BLaER1 (cell line): ENCODE data around the gene HMOX1.

Experiments used
- H3K27ac ChIP-seq: shearing (Covaris generic); formaldehyde crosslinking; 2 replicates; pipeline ENCODE4 v1.8.1; 2022
- H3K27me3 ChIP-seq: shearing (Covaris generic); formaldehyde crosslinking; 2 replicates; pipeline ENCODE4 v1.8.1; 2022
- H3K36me3 ChIP-seq: shearing (Covaris generic); formaldehyde crosslinking; 2 replicates; pipeline ENCODE4 v1.8.1; 2022
- H3K4me1 ChIP-seq: shearing (Covaris generic); formaldehyde crosslinking; 2 replicates; pipeline ENCODE4 v1.8.1; 2022
- H3K4me2 ChIP-seq: shearing (Covaris generic); formaldehyde crosslinking; 2 replicates; pipeline ENCODE4 v1.8.1; 2022
- H3K4me3 ChIP-seq: shearing (Covaris generic); formaldehyde crosslinking; 2 replicates; pipeline ENCODE4 v1.8.1; 2022
- H3K9ac ChIP-seq: shearing (Covaris generic); formaldehyde crosslinking; 2 replicates; pipeline ENCODE4 v1.8.1; 2022
- H3K9me3 ChIP-seq: shearing (Covaris generic); formaldehyde crosslinking; 2 replicates; pipeline ENCODE4 v1.8.1; 2022
- H4K20me1 ChIP-seq: shearing (Covaris generic); formaldehyde crosslinking; 2 replicates; pipeline ENCODE4 v1.8.1; 2022
- Cebpa-rat ChIP-seq: shearing (Covaris generic); IDR thresholded peaks from 2 replicates; pipeline ENCODE4 v1.8.1; 2022

The HMOX1 gene

DNA sequence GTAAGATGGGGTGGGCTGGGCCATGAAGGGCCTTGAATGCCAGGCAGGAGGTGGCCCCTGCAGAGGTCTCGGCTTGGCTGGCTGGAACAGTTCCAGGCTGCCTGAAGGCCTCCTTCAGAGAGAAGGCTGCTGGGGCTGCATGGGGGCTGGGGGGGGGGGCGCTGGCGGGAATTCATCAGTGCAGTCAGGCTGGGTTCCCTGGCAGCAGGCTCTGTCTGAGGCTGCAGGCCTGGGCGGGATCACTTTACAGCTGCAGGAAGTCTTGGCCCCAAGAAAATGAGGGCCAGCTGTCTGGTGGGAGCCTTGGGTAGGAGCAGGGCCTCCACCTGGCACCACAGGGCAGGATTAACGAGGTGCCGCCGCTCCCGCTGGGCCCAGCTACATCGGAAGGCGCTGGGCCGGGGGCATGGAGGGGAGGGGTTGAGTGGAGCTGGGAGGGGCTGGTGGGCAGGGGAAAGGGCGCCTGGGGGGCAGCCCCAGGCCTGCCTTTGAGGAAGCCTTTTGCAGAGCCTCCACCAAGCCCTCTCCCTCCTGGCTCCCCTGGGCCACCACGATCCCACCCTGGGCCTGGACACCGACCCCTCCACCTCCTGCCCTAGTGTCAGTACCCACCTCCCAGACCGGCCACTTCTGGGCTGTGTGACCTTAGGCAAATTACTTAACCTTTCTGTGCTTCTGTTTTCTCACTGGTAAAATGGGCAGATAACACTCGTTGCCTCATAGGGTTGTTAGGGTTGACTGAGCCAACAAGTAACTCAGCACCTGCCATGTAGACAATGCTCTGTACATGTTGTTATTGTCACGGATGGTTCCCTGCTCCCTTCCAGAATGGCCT lies 31.0 kb upstream of the HMOX1 start:
- Histone ChIP-seq H3K9me3 (no peaks in the 10 kb centered on the region), H3K4me1 (peaks cover 66% of the 10 kb centered on the region), H3K4me3 (peak overlapping the region; percentile 66; the same call in 1 of the 2 replicates), H3K27me3 (no peaks in the 10 kb centered on the region), H3K36me3 (peaks cover 20% of the 10 kb centered on the region; the same call in 1 of the 2 replicates), H3K9ac (peak overlapping the region; percentile 64), H3K4me2 (peak overlapping the region; percentile 98), H3K27ac (peak overlapping the region; percentile 75), H4K20me1 (no peaks in the 10 kb centered on the region)
- peak; percentile 25; the same call in 1 of the 2 replicates for TF ChIP-seq Cebpa-rat

- 0 out of 2 replicates have a peak, but pooled peaks have one; percentile 3 for TF ChIP-seq Cebpa-rat
- peak overlapping the region; percentile 98 for H3K4me2 ChIP-seq
- no peaks in the 10 kb centered on the region for H4K20me1 ChIP-seq
- no peaks in the 10 kb centered on the region for H3K9me3 ChIP-seq
- H3K27me3 ChIP-seq, result no peaks in the 10 kb centered on the region
- peaks cover 14% of the 10 kb centered on the region; the same call in 1 of the 2 replicates for H3K36me3 ChIP-seq
- H3K4me3 ChIP-seq, result peak overlapping the region; percentile 66
- peak overlapping the region; percentile 64 for H3K9ac ChIP-seq
- H3K4me1 ChIP-seq, result peaks cover 62% of the 10 kb centered on the region
- peak overlapping the region; percentile 75 for H3K27ac ChIP-seq
Observed at GRCh38 chr22:35350539-35351503, 30.1 kb upstream of the HMOX1 start.

DNA sequence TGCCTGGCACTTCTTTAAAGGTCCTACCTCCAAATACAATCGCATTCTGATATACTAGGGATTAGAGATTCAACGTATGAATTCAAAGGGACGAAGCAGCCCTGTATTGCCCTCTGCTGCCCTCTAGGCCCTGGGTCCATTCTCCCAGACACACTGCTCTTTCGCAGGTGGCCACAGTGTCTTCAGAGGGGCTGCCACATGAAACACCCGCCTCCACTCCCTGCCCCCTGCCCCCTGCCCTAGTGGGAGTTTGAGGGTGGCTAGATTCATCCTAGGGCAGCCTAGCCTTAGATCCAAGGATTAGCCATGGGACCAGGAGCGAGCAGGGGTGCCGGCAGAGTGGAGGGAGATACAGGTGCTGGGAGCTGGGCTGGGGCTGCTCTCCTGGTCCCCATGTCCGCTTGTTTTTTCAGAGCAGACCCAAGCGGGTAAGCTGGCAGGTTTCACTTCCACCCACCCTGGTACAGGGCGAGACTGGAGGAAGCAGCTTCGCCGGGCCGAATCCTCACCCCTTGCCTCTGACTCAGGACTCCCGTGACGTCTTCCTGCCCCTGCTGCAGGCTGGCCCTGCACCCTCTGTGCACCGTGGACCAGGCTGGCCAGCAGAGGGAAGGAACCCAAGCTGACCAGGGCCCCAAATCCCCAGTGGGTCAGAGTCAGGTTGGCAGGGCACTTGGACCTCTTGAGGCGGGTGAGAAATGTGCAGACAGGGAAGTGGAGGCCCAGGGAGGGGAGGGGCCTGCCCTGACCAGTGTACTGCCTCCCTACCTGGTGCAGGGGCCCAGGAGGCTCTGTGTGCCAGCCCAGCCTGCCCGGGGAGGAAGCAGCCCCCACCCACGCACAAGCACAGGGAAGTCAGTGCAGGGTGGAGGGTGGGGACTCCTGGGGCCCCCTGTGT lies 28.4 kb upstream of the HMOX1 start:
- peaks cover 62% of the 10 kb centered on the region for H3K4me1 ChIP-seq
- H3K27ac ChIP-seq, result peak overlapping the region; percentile 79
- peak overlapping the region; percentile 98 for H3K4me2 ChIP-seq
- H3K9ac ChIP-seq, result peak overlapping the region; percentile 54; the same call in 1 of the 2 replicates
- no peaks in the 10 kb centered on the region for H3K27me3 ChIP-seq
- H4K20me1 ChIP-seq, result no peaks in the 10 kb centered on the region
- H3K9me3 ChIP-seq, result no peaks in the 10 kb centered on the region
- peak overlapping the region; percentile 49 for H3K4me3 ChIP-seq
- H3K36me3 ChIP-seq, result peaks cover 4% of the 10 kb centered on the region; the same call in 1 of the 2 replicates
- TF ChIP-seq Cebpa-rat, result no peak

GRCh38 chr22:35353318-35353717 lies 27.6 kb upstream of the HMOX1 start:
- peak overlapping the region; percentile 98 for H3K4me2 ChIP-seq
- H3K4me3 ChIP-seq, result no peak overlapping the region
- peak overlapping the region; percentile 54; the same call in 1 of the 2 replicates for H3K9ac ChIP-seq
- H3K27ac ChIP-seq, result peak overlapping the region; percentile 79
- H3K4me1 ChIP-seq, result peaks cover 60% of the 10 kb centered on the region
- H4K20me1 ChIP-seq, result no peaks in the 10 kb centered on the region
- no peak for TF ChIP-seq Cebpa-rat
- no peaks in the 10 kb centered on the region for H3K9me3 ChIP-seq
- H3K27me3 ChIP-seq, result no peaks in the 10 kb centered on the region
- no peaks in the 10 kb centered on the region for H3K36me3 ChIP-seq

GRCh38 chr22:35354068-35354467 lies 26.8 kb upstream of the HMOX1 start:
- Histone ChIP-seq H3K36me3 (no peaks in the 10 kb centered on the region), H3K4me1 (peaks cover 52% of the 10 kb centered on the region), H3K9me3 (no peaks in the 10 kb centered on the region), H4K20me1 (no peaks in the 10 kb centered on the region), H3K4me3 (no peak overlapping the region), H3K27ac (no peak overlapping the region), H3K9ac (no peak overlapping the region), H3K4me2 (peak overlapping the region; percentile 98), H3K27me3 (no peaks in the 10 kb centered on the region)
- no peak for TF ChIP-seq Cebpa-rat

- Histone ChIP-seq H3K27me3 (no peaks in the 10 kb centered on the region), H3K9me3 (no peaks in the 10 kb centered on the region), H3K9ac (no peak overlapping the region), H3K4me3 (no peak overlapping the region), H3K36me3 (no peaks in the 10 kb centered on the region), H4K20me1 (no peaks in the 10 kb centered on the region), H3K4me1 (peaks cover 24% of the 10 kb centered on the region), H3K27ac (no peak overlapping the region), H3K4me2 (no peak overlapping the region)
- no peak for TF ChIP-seq Cebpa-rat
Observed at GRCh38 chr22:35357883-35358621, 22.8 kb upstream of the HMOX1 start.

GRCh38 chr22:35359380-35360065 lies 21.4 kb upstream of the HMOX1 start:
- no peak overlapping the region for H3K4me2 ChIP-seq
- H3K27ac ChIP-seq, result no peak overlapping the region
- peaks cover 17% of the 10 kb centered on the region for H3K4me1 ChIP-seq
- no peaks in the 10 kb centered on the region for H3K27me3 ChIP-seq
- H3K4me3 ChIP-seq, result no peak overlapping the region
- no peaks in the 10 kb centered on the region for H3K9me3 ChIP-seq
- no peaks in the 10 kb centered on the region for H4K20me1 ChIP-seq
- no peak overlapping the region for H3K9ac ChIP-seq
- TF ChIP-seq Cebpa-rat, result no peak
- no peaks in the 10 kb centered on the region for H3K36me3 ChIP-seq

DNA sequence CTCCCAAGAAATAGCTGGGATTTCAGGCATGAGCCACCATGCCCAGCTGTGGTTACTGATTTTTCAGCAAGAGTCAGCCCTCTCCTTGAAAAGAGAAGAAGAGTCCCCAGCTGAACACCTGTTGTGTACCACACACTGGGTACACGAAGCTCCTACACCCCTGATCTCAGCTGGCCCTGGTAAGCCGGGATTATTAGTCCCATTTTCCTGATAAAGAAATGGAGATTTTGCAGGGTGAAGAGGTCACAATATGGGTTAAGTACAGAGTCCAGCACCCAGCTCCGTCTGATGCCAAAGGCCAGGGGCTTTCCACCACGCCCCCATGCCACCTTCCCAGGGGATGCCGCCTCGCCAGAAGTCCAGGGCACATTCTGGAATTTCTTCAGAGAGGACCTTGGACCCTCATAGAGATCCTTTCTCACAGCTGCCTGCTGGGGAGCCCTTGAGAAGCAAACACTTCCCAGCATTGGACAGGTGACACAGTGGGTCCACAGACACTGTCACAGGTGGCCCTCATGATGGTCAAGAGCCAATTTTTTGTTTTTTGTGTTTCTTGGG lies 19.8 kb upstream of the HMOX1 start:
- peaks cover 17% of the 10 kb centered on the region for H3K4me1 ChIP-seq
- no peaks in the 10 kb centered on the region for H3K9me3 ChIP-seq
- H3K27ac ChIP-seq, result no peak overlapping the region
- no peaks in the 10 kb centered on the region for H3K27me3 ChIP-seq
- H3K36me3 ChIP-seq, result no peaks in the 10 kb centered on the region
- TF ChIP-seq Cebpa-rat, result no peak
- no peak overlapping the region for H3K9ac ChIP-seq
- no peak overlapping the region for H3K4me3 ChIP-seq
- H4K20me1 ChIP-seq, result no peaks in the 10 kb centered on the region
- H3K4me2 ChIP-seq, result no peak overlapping the region
